Right renal pelvis (tissue), 4 donors: ENCODE results near the gene CNN1. TPM values are rescaled to one million over a fixed set of nuclear protein-coding genes. Genes with fewer than 3 reads are reported as not detected.
"Not testable (repeated sequence)": the region's sequence is repeated elsewhere in the genome, so short reads cannot be mapped to it uniquely, and the experiment has no call there.

Source experiments
- DNase-seq, 4 donors: peaks; one replicate each; pipeline ENCODE4 v3.0.0-alpha.2; 2013; ENCODE audit warnings: low read depth in 4 of 4, low spot score in 3 of 4, missing footprints in 1 of 4
- polyA plus RNA-seq, 4 donors: library from polyadenylated mRNA; unstranded; fragments of 120-200 nt; gene quantifications; one replicate each; pipeline ENCODE4 v1.2.1, GENCODE V29; 2013; ENCODE audit not compliant: insufficient read length in 4 of 4

Gene CNN1
- polyA plus RNA-seq, 4 donors = 3.1 to 5.2 (median 4.5) TPM

GRCh38 chr19:11563532-11563931, 24.9 kb downstream of the CNN1 start:
- DNase-seq = no peak

GRCh38 chr19:11564082-11564807, 25.6 kb downstream of the CNN1 start:
- not testable (repeated sequence) for DNase-seq

- not testable (repeated sequence) for DNase-seq
Measured at GRCh38 chr19:11565649-11565980, 27.0 kb downstream of the CNN1 start.

- DNase-seq = no peak
Measured at GRCh38 chr19:11566164-11566563, 27.5 kb downstream of the CNN1 start.

GRCh38 chr19:11570039-11570462, 31.4 kb downstream of the CNN1 start:
- DNase-seq = no peak

GRCh38 chr19:11573354-11573753, 34.7 kb downstream of the CNN1 start:
- DNase-seq = not testable (repeated sequence)

GRCh38 chr19:11573763-11574162, 35.1 kb downstream of the CNN1 start:
- DNase-seq = not testable (repeated sequence)

GRCh38 chr19:11574689-11575088, 36.0 kb downstream of the CNN1 start:
- no peak for DNase-seq

GRCh38 chr19:11576227-11576626, 37.6 kb downstream of the CNN1 start:
- DNase-seq = no peak

GRCh38 chr19:11577451-11578257, 39.0 kb downstream of the CNN1 start, which contains the start of gene ACP5:
Gene ACP5 (minus strand): TSS chr19:11577645. CDS start chr19:11577317, 328 bp downstream.
- no peak for DNase-seq

- DNase-seq = peak in 1 of 4 donors; percentile 36
Measured at GRCh38 chr19:11578258-11579142, 39.8 kb downstream of the CNN1 start.

- DNase-seq = no peak
Measured at GRCh38 chr19:11580116-11580515, 41.5 kb downstream of the CNN1 start.

GRCh38 chr19:11581740-11582139, 43.1 kb downstream of the CNN1 start:
- no peak for DNase-seq

- DNase-seq = no peak
Measured at GRCh38 chr19:11586331-11586730, 47.7 kb downstream of the CNN1 start.

GRCh38 chr19:11587302-11587974, 48.8 kb downstream of the CNN1 start:
- peak in 3 of 4 donors; percentile 20 to 52 (median 20) for DNase-seq

GRCh38 chr19:11587975-11588631, 49.5 kb downstream of the CNN1 start:
- DNase-seq = no peak

- DNase-seq = no peak
Measured at GRCh38 chr19:11594084-11594483, 55.4 kb downstream of the CNN1 start.

- DNase-seq = no peak
Measured at GRCh38 chr19:11596156-11596555, 57.5 kb downstream of the CNN1 start.

- DNase-seq = peak; percentile 97 to 98 (median 98)
Measured at GRCh38 chr19:11597202-11598102, 58.8 kb downstream of the CNN1 start, which contains the start of gene ZNF627. Gene ZNF627 (plus strand): TSS chr19:11597483. CDS start chr19:11597628, 145 bp downstream.
